NCI-H146 (cell line): Measurements from ENCODE around the gene TRAPPC3L.
"Not testable (repeated sequence)": the region's sequence is repeated elsewhere in the genome, so short reads cannot be mapped to it uniquely, and the experiment has no call there.

Source experiments
- DNase-seq: peaks from one replicate; lab custom pipeline; 2025; lab: John Stamatoyannopoulos, UW

Gene TRAPPC3L

DNA sequence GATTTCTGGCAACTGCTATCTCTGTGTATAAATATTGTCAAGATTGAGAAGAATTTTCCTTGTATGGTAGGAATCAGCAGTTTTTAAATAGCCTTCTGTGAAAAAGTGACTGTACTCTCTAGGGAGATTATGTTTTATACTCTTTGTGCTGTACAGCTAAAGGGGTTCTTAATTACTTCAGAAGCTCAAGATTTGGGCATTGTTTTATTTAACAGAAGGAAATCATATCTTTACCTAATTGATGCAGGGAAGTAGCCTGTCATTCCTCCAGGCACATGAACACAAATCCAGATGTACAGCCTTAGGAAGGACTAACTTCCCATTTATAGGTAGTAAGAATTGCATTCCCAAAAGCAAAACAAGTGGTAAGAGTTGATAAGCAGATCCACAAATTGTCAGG, 32.8 kb downstream of the TRAPPC3L start:
- DNase-seq, result no peak

DNA sequence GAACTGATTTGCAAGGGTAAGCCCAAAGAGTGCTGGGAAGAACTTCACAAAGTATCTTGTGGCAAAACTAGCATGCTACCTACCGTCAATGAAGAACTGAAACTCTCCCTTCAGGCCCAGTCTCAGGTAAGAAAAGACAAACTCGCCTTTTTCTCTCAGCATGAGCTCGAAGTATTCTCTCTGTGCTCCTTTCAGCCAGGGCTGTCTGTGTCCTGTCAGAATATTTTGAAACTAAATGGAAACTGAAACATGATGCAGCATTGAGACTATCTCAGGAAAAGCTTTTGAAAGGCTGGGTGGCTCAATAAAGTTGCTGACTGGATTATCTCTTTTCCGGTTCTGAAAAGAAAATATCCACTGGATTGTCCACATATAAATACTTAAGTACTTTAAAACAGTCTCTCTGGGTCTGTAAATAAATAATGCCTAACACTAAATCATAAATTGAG, 33.3 kb downstream of the TRAPPC3L start:
- DNase-seq, result no peak

DNA sequence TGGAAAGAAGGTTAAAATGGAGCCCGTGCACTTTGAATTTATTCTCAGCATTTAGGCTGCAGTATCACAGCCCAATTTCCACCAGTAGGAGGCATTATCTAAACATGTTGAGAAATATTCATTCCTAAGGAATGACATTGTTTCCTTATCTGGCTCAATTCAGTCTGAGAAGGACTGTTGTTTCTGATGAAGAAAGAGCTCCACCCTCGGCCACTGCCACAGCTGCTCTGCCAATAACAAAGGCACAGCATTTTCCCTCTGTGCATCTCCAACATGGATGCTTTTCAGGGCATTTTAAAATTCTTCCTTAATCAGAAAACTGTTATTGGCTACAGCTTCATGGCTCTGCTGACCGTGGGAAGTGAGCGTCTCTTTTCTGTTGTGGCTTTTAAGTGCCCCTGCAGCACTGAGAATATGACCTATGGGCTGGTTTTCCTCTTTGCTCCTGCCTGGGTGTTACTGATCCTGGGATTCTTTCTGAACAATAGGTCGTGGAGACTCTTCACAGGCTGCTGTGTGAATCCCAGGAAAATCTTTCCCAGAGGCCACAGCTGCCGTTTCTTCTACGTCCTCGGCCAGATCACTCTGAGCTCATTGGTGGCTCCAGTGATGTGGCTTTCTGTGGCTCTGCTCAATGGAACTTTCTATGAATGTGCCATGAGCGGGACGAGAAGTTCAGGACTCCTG, 33.9 kb downstream of the TRAPPC3L start, which contains the start of gene CALHM5:
TSS of gene CALHM5 (plus strand) at position 216 of the 687 bp plus-strand sequence. CDS start at position 274, 58 bp downstream.
- DNase-seq, result peak; percentile 27

DNA sequence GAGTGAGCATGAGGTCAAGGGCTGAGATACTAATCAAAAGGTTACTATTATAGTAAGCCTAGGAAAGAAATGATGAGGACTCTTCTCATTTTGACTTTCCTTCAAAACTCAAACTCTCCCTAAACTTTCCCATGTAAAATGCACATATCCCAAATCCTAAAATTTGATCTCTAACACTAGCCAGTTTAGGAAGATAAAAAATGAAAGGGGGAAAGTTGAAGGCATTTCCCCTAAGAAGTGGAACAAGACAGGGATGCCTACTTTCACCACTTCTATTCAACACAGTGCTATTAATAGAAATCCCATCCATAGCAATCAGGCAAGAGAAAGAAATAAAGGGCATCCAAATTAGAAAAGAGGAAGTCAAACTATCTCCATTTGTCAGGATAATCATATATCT, 37.0 kb downstream of the TRAPPC3L start:
- DNase-seq, result no peak

DNA sequence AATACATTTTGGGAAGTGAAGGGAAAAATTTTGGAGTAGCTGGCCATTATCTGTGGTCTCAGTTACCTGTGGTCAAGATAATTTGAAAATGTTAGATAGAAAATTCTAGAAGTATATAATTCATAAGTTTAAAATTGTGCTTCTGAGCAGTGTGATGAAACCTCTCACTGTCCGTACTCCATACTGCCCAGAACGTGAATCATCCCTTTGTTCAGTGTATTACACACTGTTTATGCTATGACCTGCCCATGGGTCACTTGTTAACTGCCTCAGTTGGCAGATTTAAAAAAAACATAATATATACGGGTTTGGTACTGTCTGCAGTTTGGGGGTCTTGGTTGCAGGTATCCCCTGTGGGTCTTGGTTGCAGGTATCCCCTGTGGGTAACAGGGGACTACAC, 38.2 kb downstream of the TRAPPC3L start:
- DNase-seq, result no peak

DNA sequence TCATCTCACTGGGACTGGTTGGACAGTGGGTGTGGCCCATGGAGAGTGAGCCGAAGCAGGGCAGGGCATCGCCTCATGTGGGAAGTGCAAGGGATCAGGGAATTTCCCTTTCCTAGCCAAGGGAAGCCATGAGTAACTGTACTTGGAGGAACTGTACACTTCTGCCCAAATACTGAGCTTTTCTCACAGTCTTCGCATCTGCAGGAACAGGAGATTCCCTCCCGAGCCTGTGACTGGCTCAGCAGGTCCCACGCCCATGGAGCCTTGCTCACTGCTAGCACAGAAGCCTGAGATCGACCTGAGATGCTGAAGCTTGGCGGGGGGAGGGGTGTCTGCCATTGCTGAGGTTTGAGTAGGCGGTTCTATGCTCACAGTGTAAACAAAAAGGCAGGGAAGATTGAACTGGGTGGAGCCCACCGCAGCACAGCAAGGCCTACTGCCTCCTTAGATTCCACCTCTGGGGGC, 44.5 kb downstream of the TRAPPC3L start:
- no peak for DNase-seq

DNA sequence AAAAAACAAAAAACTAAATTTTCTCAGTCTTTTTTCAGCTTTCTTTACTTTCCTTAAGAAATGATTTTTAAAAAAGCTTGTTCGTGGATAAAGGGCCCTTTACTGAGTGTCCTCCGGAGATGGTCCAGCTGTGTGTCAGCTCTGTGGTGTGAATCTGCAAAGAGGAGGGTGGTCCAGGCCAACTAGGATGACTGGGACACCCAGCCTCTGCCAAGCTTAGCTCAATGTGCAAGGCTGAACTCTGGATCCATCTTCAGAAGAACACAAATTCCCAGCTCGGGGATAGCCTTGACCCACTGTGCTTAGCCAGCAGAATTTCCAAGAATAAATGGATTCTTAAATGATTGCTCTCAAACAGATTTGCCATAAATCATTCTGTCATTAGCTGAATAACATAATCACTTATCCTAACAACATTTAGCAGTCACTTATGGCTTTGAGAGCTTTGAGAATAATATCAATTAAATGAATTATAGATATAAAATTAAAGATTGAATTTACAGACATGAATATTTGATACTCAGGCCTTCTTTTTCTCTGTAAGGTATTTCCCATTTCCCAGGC, 48.3 kb downstream of the TRAPPC3L start:
- no peak for DNase-seq

DNA sequence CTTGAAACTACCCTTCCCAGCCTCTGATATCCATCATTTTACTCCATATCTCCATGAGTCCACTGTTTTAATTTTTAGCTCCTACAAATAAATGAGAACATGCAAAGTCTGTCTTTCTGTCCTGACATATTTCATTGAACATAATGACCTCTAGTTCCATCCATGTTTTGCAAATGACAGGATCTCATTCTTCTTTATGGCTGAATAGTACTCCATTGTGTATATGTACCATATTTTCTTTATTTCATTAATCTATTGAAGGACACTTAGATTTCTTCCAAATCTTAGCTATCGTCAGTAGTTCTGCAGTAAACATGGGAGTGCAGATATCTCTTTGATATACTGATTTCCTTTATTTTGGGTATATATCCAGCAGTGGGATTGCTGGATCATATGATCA, 50.3 kb downstream of the TRAPPC3L start:
- not testable (repeated sequence) for DNase-seq

DNA sequence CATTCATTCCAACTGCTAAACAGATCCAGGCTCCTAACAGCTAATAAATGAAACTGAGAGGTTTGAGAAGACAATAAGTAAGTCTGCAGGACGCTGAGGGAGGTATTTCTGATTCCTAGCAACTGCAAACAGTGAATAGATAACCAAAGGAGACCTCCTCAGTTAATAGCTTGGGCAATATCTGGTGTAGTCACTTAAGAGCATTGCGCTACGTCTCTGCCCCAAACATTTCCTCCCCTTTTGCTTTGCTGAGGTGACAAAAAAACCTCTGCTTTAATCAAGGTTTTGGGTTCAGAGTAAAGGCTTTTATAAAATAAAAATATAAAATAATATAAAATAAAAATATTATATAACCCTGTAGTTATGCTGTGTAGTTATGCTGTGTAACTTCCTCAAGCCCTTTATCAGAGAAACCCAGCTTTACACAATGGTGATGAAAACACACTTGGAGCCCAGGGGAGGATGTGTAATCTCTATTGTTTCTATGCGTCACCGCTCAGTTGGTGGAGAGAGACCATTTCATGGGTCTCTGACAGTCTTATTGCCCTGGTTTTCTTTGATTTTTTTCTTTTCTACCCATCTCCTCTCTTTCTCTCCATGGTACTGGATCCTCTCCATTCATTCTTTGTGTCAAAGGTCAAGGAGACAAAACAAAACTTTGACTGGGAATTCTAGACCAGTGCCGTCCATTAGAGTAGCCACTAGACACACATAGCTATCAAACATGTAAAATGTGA, 53.0 kb downstream of the TRAPPC3L start:
- no peak for DNase-seq

DNA sequence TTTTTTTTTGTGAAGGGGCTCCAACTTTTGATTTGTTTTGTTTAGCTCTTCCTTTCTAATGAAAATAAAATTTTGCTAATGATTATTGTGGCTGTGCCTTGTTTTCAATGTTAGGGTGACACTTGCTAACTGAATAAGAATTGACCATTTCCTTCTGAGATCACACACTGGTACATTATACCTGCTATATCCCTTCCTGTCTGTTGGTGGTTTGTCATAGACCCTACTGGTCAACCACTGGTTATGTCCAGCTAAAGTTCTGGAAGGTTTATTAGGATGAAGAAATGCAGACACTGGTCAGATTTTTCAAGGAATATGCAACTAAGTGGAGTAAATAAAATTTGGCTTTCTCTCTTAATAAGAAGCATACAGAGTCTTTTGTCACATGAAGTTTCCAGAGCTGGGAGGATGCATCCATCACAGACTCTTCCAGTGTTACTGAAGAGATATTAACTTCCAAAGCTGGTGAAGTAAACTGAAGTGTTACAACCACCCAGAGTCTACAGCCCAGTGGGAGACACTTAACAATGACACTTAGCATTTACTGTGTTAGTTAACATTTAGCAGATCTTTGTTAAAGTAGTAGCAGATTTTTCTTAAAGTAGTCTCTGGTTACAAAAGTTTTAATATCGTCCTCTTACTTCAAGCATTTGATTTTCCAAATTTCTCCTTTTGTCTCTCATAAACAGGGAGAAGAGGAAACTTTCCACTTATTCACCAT, 53.7 kb downstream of the TRAPPC3L start:
- no peak for DNase-seq

DNA sequence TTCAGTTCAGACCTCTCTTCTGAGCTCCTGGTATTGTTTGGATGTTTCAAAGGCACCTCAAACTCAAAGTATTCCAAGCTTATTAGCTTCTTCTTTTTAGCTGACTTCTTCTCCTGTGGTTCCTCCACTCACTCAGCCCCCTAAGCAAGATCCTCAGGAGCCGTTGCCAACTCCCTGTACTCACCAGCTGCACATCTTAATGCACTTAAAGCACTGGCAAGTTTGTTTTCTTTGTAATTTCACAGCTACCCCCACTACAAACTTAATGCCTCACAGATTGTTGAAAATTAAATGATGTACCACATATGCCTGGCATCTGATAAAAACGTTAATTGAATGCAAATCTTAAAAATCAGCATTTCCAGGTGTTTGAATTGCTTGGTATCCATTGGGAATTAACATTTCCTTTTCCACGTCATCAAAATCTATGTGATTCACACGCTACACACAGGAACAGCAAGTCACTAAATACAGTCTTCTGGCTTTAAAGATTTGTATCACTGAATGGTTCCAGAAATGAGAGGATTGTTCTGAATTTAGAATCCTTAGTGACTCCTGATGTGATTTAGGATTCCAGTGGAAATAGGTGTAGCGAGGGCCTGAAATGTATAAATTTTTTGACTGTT, 59.8 kb downstream of the TRAPPC3L start:
- no peak for DNase-seq

DNA sequence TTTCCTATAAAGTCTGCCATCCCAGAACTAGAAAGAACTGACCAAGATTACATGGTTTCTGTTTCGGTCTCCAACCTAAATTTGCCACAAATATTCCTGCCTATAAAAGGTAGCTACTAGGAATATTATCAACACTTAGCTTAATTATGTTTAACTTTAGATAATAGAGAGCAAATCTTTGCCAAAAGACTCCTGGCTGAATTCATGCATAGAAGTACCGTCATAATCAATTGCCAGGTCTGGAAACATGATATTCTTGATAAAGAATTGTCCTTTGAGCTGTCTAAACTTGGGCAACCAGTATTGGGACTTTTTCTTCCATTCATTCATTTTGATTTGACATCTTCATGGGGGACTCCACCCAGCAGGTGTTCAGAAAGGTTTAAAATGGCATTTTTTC, 61.9 kb downstream of the TRAPPC3L start:
- no peak for DNase-seq

DNA sequence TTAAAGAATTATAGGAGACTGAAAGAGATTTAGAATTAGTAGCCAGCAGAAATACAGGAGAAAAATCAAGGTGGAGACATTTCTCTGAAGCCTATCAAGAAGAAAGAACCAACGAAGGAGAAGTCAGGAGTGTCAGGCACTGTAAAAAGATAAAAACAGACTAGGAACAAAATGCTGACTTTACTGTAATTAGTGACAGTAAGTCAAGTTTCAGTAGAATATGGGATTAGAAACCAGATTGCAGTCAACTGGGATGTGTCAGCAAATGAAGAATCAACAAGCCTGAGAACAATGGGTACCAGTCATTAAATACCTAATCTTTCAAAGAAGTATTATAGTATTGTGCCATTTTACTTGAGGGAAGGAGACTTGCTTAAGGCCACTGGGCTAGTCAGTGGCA, 62.7 kb downstream of the TRAPPC3L start:
- no peak for DNase-seq

DNA sequence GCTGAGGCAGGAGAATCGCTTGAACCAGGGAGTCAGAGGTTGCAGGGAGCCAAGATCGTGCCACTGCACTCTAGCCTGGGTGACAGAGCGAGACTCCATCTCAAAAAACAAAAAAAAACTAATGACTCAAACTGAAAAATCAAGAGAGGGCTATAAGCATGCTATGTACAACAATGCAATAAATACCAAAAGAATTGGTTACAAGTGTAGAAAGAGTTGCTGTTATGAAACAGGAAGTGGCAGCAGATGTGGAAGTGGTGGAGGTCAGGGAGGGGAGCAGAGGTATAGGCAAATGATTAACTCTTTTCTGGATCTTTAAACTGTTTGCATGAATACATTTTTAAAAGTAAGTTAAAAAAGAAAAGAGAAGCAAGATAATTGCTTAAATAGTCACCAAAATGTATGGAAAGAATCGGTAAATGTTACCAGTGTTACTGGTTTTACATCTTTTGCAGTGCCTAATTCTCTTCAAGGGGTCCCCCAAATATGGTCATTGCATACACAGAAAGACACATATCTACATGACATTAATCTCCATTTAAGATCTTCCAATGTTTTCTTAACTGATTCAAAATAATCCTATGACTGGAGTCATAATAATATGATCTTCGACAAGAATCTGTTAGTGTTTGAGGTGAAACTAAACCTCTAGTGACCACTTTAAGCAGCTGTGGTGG, 69.3 kb downstream of the TRAPPC3L start:
- no peak for DNase-seq

DNA sequence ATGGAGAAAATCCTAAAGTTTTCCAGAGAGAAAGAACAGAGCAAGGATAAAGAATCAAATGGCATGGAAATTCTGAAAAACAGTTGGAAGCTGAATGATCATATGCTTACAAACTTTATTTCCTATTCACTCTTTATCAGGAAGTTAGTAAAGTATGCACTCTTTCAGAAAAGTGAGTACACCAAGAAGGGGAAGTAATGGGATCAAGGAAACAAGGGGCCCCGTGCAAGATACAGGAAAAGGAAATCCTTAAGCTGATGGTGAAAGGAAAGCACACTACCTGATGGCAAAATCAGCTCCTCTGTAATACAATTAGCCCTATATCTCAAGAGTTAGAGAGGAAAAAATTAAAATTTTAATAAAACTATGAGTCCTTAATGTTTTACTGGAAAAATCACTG, 70.3 kb downstream of the TRAPPC3L start:
- DNase-seq, result no peak

DNA sequence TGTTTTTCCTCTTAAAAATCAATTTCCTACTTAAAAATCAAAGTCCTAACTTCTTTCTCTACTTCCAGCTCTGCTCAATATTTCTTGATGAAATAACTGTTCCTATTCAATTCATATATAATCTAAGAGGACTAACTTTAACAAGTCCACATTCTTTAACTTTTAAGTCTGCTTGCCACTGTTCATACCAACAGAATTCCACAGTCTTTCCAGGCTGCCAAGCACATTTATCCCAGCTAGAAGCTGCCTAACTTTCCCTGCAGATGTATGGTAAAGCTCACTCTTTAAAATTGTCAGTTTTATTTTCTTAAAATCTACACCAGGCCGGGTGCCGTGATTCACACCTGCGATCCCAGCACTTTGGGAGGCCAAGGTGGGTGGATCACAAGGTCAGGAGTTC, 72.8 kb downstream of the TRAPPC3L start:
- no peak for DNase-seq

DNA sequence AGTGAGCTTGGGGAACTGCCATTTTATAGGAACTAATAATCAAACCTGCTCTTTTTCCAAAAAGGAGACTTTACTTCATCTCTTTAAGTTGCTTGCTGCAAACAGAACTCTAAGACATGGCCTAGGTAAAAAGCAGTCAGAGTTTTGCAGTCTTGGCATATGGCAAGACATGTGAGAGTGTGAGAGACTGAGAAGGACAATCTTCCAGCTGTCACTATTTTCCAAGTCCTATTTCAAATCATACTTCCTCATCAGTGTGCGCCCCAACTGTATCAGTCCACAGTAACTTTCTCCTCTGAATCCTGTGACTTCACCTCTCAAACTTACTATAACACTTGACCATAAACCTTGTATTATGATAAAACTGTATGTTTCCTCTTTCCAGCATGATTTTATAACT, 74.0 kb downstream of the TRAPPC3L start:
- DNase-seq, result no peak

DNA sequence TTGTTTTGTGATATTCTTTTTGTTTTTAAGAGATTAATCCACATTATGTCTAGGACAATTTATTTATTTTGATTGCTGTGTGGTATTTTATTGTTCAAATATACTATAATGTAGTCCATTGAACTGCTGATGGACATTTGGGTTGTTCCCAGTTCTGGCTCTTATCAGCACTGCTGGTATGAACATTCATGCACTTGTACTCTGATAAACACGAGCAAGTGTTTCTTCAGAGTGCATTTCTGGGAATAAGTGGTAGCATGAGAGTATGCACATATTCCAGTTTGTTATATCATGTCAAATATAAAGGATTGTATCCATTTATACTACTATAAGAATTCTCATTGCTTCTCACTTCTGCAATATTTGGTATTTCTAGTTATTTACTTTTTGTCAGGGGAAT, 77.2 kb downstream of the TRAPPC3L start:
- DNase-seq, result no peak

DNA sequence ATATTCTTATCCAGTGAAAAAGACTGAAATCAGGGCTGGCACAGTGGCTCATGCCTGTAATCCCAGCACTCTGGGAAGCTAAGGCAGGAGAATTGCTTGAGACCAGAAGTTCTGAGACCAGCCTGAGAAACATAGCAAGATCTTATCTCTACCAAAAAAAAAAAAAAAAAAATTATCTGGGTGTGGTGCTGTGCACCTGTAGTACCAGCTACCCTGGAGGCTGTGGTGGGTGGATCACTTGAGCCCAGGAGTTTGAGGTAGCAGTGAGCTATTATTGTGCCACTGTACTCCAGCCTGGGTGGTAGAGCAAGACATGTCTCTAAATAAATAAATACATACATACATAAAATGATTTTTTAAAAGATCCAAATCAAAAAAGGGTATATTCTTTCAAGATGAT, 78.0 kb downstream of the TRAPPC3L start:
- no peak for DNase-seq

DNA sequence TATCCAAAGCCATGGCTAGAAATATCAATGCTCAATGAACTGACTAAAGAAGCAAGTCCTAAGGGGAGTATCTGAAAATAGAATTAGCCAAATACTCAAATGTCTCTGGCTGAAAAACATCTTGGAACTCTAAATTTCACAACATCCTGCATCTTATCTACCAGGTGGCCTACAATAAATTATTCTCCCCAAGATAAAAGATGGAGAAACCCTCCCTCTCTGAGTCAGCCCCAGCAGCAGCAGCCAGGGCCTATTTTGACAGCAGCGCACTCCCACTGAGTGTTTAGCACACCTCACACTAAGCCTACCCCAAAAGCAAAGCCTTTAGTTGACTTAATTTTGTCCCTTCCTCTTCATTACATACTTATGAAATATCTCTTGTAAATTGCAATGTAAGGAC, 78.4 kb downstream of the TRAPPC3L start:
- DNase-seq, result no peak

DNA sequence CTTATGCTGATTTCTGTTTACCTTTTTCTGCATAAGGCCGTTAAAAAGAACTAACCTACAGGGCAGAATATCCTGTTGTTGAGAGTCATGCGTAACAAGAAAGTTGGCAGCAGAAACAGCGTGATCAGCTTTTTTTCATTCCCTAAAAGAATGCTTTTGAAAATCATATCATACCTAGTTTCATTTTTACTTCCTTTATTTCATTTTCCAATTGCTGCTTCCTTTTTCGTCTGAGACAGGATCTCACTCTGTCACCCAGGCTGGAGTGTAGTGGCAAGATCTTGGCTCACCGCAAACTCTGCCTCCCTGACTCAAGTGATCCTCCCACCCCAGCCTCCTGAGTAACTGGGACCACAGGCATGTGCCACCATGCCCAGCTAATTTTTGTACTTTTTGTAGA, 80.2 kb downstream of the TRAPPC3L start:
- no peak for DNase-seq
